Neuronal stem cell (in vitro differentiated cells): ENCODE measurements around the gene FAM219B.

ENCODE experiments used
- DNase-seq: peaks from one replicate; pipeline ENCODE4 v3.0.0-alpha.2; 2013; ENCODE audit warnings: low spot score
- H2AFZ ChIP-seq: one replicate; pipeline ENCODE4 v1.6.1; 2013; ENCODE audit warnings: mild to moderate bottlenecking, low read length, inconsistent platforms
- H2AK5ac ChIP-seq: 2 replicates; pipeline ENCODE4 v1.6.1; 2013; ENCODE audit warnings: low read depth, mild to moderate bottlenecking, inconsistent platforms, low read length, moderate library complexity, mixed read lengths
- H2BK120ac ChIP-seq: 2 replicates; pipeline ENCODE4 v1.6.1; 2013; ENCODE audit warnings: low read depth, mild to moderate bottlenecking, inconsistent platforms, low read length, moderate library complexity, mixed read lengths
- H2BK12ac ChIP-seq: one replicate; pipeline ENCODE4 v1.6.1; 2013; ENCODE audit warnings: low read length, inconsistent platforms
- H2BK15ac ChIP-seq: 2 replicates; pipeline ENCODE4 v1.6.1; 2013; ENCODE audit warnings: mild to moderate bottlenecking, low read length, inconsistent platforms, mixed read lengths
- H2BK5ac ChIP-seq: one replicate; pipeline ENCODE4 v1.6.1; 2013; ENCODE audit warnings: inconsistent platforms, mild to moderate bottlenecking, low read length, moderate library complexity
- H3K14ac ChIP-seq: one replicate; pipeline ENCODE4 v1.6.1; 2013; ENCODE audit warnings: low read length, inconsistent platforms
- H3K18ac ChIP-seq: 2 replicates; pipeline ENCODE4 v1.6.1; 2013; ENCODE audit warnings: low read length, inconsistent platforms
- H3K23ac ChIP-seq: 2 replicates; pipeline ENCODE4 v1.6.1; 2013; ENCODE audit warnings: low read depth, mild to moderate bottlenecking, mixed read lengths, low read length, inconsistent platforms; ENCODE audit not compliant: poor library complexity
- H3K27ac ChIP-seq: replicated peaks from 3 replicates; pipeline ENCODE4 v1.5.1; 2013; ENCODE audit warnings: low read length, inconsistent platforms
- H3K27me3 ChIP-seq, 3 experiments: 2 replicates each; pipeline ENCODE4 v1.6.1; 2013; ENCODE audit warnings: low read length in 3 of 3, mild to moderate bottlenecking in 2 of 3, inconsistent platforms in 1 of 3, low read depth in 1 of 3, mixed read lengths in 1 of 3, moderate library complexity in 1 of 3; ENCODE audit not compliant: control insufficient read depth in 3 of 3, insufficient read depth in 3 of 3
- H3K36me3 ChIP-seq, 2 donors: replicated peaks in 1 of 2; 2 replicates each; pipeline ENCODE4 v1.6.1; 2013; ENCODE audit warnings: low read length in 2 of 2; ENCODE audit not compliant: control insufficient read depth in 2 of 2, insufficient read depth in 2 of 2
- H3K4ac ChIP-seq: 2 replicates; pipeline ENCODE4 v1.6.1; 2013; ENCODE audit warnings: inconsistent platforms, mild to moderate bottlenecking, low read length, moderate library complexity
- H3K4me1 ChIP-seq, 2 donors: 1 replicate in 1 of 2; 2 replicates in 1 of 2; pipeline ENCODE4 v1.6.1; 2013; ENCODE audit warnings: low read length in 2 of 2, low read depth in 1 of 2; ENCODE audit not compliant: control insufficient read depth in 2 of 2, insufficient read depth in 1 of 2
- H3K4me2 ChIP-seq: one replicate; pipeline ENCODE4 v1.6.1; 2013; ENCODE audit warnings: mild to moderate bottlenecking, low read length, inconsistent platforms; ENCODE audit not compliant: insufficient read depth, poor library complexity, severe bottlenecking
- H3K4me3 ChIP-seq, 2 donors: 2 replicates each; pipeline ENCODE4 v1.5.1; 2013; ENCODE audit warnings: low read length in 2 of 2, mild to moderate bottlenecking in 2 of 2, inconsistent platforms in 1 of 2, moderate library complexity in 1 of 2
- H3K79me1 ChIP-seq: one replicate; pipeline ENCODE4 v1.6.1; 2013; ENCODE audit warnings: low read depth, mild to moderate bottlenecking, inconsistent platforms, low read length, moderate library complexity
- H3K9ac ChIP-seq: one replicate; pipeline ENCODE4 v1.6.1; 2013; ENCODE audit warnings: mild to moderate bottlenecking, low read depth, low read length, inconsistent platforms; ENCODE audit not compliant: poor library complexity
- H3K9me3 ChIP-seq, 2 donors: replicated peaks in 1 of 2; 2 replicates each; pipeline versions ENCODE3 to v1.6.1; 2013; ENCODE audit warnings: low read length in 2 of 2, mild to moderate bottlenecking in 2 of 2, inconsistent platforms in 1 of 2, low read depth in 1 of 2, mixed read lengths in 1 of 2, moderate library complexity in 1 of 2; ENCODE audit not compliant: control insufficient read depth in 2 of 2, insufficient read depth in 1 of 2
- H4K8ac ChIP-seq: one replicate; pipeline ENCODE4 v1.6.1; 2013; ENCODE audit warnings: low read depth, mild to moderate bottlenecking, inconsistent platforms, low read length, moderate library complexity
- H4K91ac ChIP-seq: one replicate; pipeline ENCODE4 v1.6.1; 2013; ENCODE audit warnings: low read length, low read depth, mild to moderate bottlenecking, inconsistent platforms; ENCODE audit not compliant: poor library complexity
- WGBS, 2 donors: extraction: QIAGEN DNeasy Blood & Tissue Kit; methylation state at CpG; one replicate each; pipeline ENCODE4 v1.1.7; 2013; ENCODE audit warnings: missing lambda C conversion rate in 2 of 2, mixed read lengths in 1 of 2; ENCODE audit not compliant: insufficient read length in 2 of 2, insufficient replicate concordance in 1 of 2; ENCODE audit errors: extremely low coverage in 2 of 2; 5-methylcytosine and 5-hydroxymethylcytosine counted together

Gene FAM219B

GRCh38 chr15:74892931-74893330 is 13.7 kb downstream of the FAM219B start:
- H3K27me3 ChIP-seq, result no peaks in the 10 kb centered on the region
- H3K4me1 ChIP-seq, result peaks cover 7% of the 10 kb centered on the region in 2 donors
- no peak overlapping the region for H4K8ac ChIP-seq
- DNase-seq, result no peak
- no peak overlapping the region for H2BK5ac ChIP-seq
- no peaks in the 10 kb centered on the region for H3K79me1 ChIP-seq
- no peak overlapping the region for H3K23ac ChIP-seq
- H2AFZ ChIP-seq, result no peak overlapping the region
- no peak overlapping the region for H2BK12ac ChIP-seq
- no peak overlapping the region for H3K9ac ChIP-seq
- H3K9me3 ChIP-seq, result no peaks in the 10 kb centered on the region
- H4K91ac ChIP-seq, result no peak overlapping the region
- WGBS, 2 donors, result no CpG with 5 or more reads among the region's 2 CpGs
- no peak overlapping the region for H3K18ac ChIP-seq
- no peak overlapping the region for H3K4me2 ChIP-seq
- H2AK5ac ChIP-seq, result no peak overlapping the region
- no peak overlapping the region for H3K27ac ChIP-seq
- H2BK15ac ChIP-seq, result no peak overlapping the region
- no peak overlapping the region for H3K4ac ChIP-seq
- no peak overlapping the region for H3K14ac ChIP-seq
- peaks cover 32 to 54% of the 10 kb centered on the region in 2 donors for H3K36me3 ChIP-seq
- H3K4me3 ChIP-seq, result no peak overlapping the region
- no peak overlapping the region for H2BK120ac ChIP-seq

GRCh38 chr15:74892313-74892712 is 14.3 kb downstream of the FAM219B start:
- no peak overlapping the region for H4K8ac ChIP-seq
- H3K14ac ChIP-seq, result no peak overlapping the region
- H2BK12ac ChIP-seq, result no peak overlapping the region
- H2AFZ ChIP-seq, result no peak overlapping the region
- DNase-seq, result no peak
- H3K27ac ChIP-seq, result no peak overlapping the region
- H3K4me1 ChIP-seq, result peaks cover 7% of the 10 kb centered on the region in 2 donors
- no peak overlapping the region for H3K4ac ChIP-seq
- H3K27me3 ChIP-seq, result no peaks in the 10 kb centered on the region
- no peak overlapping the region for H2BK15ac ChIP-seq
- H3K4me2 ChIP-seq, result no peak overlapping the region
- H4K91ac ChIP-seq, result no peak overlapping the region
- H3K9ac ChIP-seq, result no peak overlapping the region
- no peak overlapping the region for H2AK5ac ChIP-seq
- H3K23ac ChIP-seq, result peak overlapping the region; percentile 37
- no peak overlapping the region for H3K4me3 ChIP-seq
- H3K9me3 ChIP-seq, result no peaks in the 10 kb centered on the region
- H3K18ac ChIP-seq, result no peak overlapping the region
- H3K36me3 ChIP-seq, result peaks cover 30 to 48% of the 10 kb centered on the region in 2 donors
- H2BK5ac ChIP-seq, result no peak overlapping the region
- no peak overlapping the region for H2BK120ac ChIP-seq
- no peaks in the 10 kb centered on the region for H3K79me1 ChIP-seq
- no CpG with 5 or more reads among the region's 3 CpGs for WGBS, 2 donors

- Histone ChIP-seq H3K4me3 (peak overlapping the region in 1 of 2 donors; percentile 67), H3K18ac (no peak overlapping the region), H2BK12ac (no peak overlapping the region), H3K4me1 (peaks cover 7% of the 10 kb centered on the region in 2 donors), H3K27ac (no peak overlapping the region), H3K9ac (no peak overlapping the region), H4K91ac (no peak overlapping the region), H2AK5ac (no peak overlapping the region), H4K8ac (no peak overlapping the region), H3K4ac (no peak overlapping the region), H3K9me3 (no peaks in the 10 kb centered on the region), H3K23ac (no peak overlapping the region), H3K14ac (no peak overlapping the region), H3K36me3 (peaks cover 24 to 40% of the 10 kb centered on the region in 2 donors), H2BK5ac (no peak overlapping the region), H3K79me1 (no peaks in the 10 kb centered on the region), H2BK15ac (no peak overlapping the region), H3K4me2 (no peak overlapping the region), H2BK120ac (no peak overlapping the region), H3K27me3 (no peaks in the 10 kb centered on the region), H2AFZ (no peak overlapping the region)
- no peak for DNase-seq
- WGBS, 2 donors, result no CpG with 5 or more reads among the region's 3 CpGs
Observed at GRCh38 chr15:74891469-74891868, 15.2 kb downstream of the FAM219B start.

- Histone ChIP-seq H3K27me3 (no peaks in the 10 kb centered on the region), H2BK15ac (no peak overlapping the region), H2BK5ac (no peak overlapping the region), H3K36me3 (peaks cover 19 to 31% of the 10 kb centered on the region in 2 donors), H3K79me1 (no peaks in the 10 kb centered on the region), H2BK12ac (no peak overlapping the region), H4K8ac (no peak overlapping the region), H3K4me3 (peak overlapping the region; percentile 67 to 91), H3K14ac (no peak overlapping the region), H3K4me2 (peak overlapping the region; percentile 92), H2AFZ (peak overlapping the region; percentile 91), H3K4me1 (peaks cover 7% of the 10 kb centered on the region in 2 donors), H4K91ac (no peak overlapping the region), H3K23ac (no peak overlapping the region), H2BK120ac (no peak overlapping the region), H2AK5ac (no peak overlapping the region), H3K27ac (no peak overlapping the region), H3K4ac (no peak overlapping the region), H3K18ac (no peak overlapping the region), H3K9ac (peak overlapping the region; percentile 96), H3K9me3 (no peaks in the 10 kb centered on the region)
- DNase-seq, result no peak
- no CpG with 5 or more reads among the region's 1 CpG for WGBS, 2 donors
Observed at GRCh38 chr15:74890665-74890960, 16.0 kb downstream of the FAM219B start.
